ENCODE results near the gene SLIT3. TPM values are rescaled to one million over a fixed set of nuclear protein-coding genes. Genes with fewer than 3 reads are reported as not detected.

SLIT3 gene
- total and polyA plus RNA-seq, 9 of the 15 experiments (the other 6 are each of a cell fraction or from before 2014, with no cell fraction given): 0.01 to 0.04 TPM; not detected in 7

GRCh38 chr5:168820874-168821273, 480.1 kb downstream of the SLIT3 start:
- Histone ChIP-seq H3K36me3 (ENCODE audit: control insufficient read depth, insufficient read depth, low read length) (no peaks in the 10 kb centered on the region), H3K4me2 (ENCODE audit: insufficient read depth, low read length) (no peak overlapping the region), H3K27ac (ENCODE audit: extremely low read depth, low read depth, low read length) (no peak overlapping the region), H3K9ac (ENCODE audit: insufficient read depth in 1 of 2, low read depth in 2 of 2, low read length in 2 of 2) (no peak overlapping the region), H3K4me3 (no peak overlapping the region), H3K27me3 (ENCODE audit: control insufficient read depth in 2 of 2, insufficient read depth in 2 of 2, low read length in 2 of 2) (peaks cover 23 to 50% of the 10 kb centered on the region in 2 experiments), H3K4me1 (replicated peaks in 1 of 2; ENCODE audit: control insufficient read depth in 2 of 2, insufficient read depth in 2 of 2, low read length in 2 of 2) (no peaks in the 10 kb centered on the region), H3K9me3 (replicated peaks; ENCODE audit: control insufficient read depth, insufficient read depth, low read depth, low read length) (no peaks in the 10 kb centered on the region), H3K9me1 (ENCODE audit: control insufficient read depth, insufficient read depth, low read length) (no peaks in the 10 kb centered on the region), H2AFZ (ENCODE audit: low read depth, low read length) (no peak overlapping the region), H3K79me2 (ENCODE audit: control insufficient read depth, insufficient read depth, low read length) (no peaks in the 10 kb centered on the region), H4K20me1 (replicated peaks; ENCODE audit: control insufficient read depth, insufficient read depth, low read length) (no peaks in the 10 kb centered on the region; the same call in 1 of the 2 replicates)
- DNase-seq (ENCODE audit: extremely low read depth in 1 of 4, low spot score in 3 of 4) (no peak), FAIRE-seq (no peak), ATAC-seq (no peak)
- in situ Hi-C loops (cut with MboI): no loop called here
- ChIA-PET POLR2A (no interaction called here), CTCF (ENCODE audit: low intra/inter-chr PET ratio) (no interaction called here)
- no peak for TF ChIP-seq RNF219 (CRISPR knock-in tag; IDR thresholded peaks at IDR 0.05)
- TF ChIP-seq EP300 (IDR thresholded peaks at IDR 0.05; ENCODE audit: low read length): no peak
- no peak for TF ChIP-seq SMARCC2 (IDR thresholded peaks at IDR 0.05; ENCODE audit: low read depth)
- no peak for TF ChIP-seq HIVEP1 (CRISPR knock-in tag; IDR thresholded peaks at IDR 0.05)
- TF ChIP-seq PTBP1 (IDR thresholded peaks at IDR 0.05; ENCODE audit: low read depth, low read length): no peak
- no peak for TF ChIP-seq RERE (CRISPR knock-in tag; IDR thresholded peaks at IDR 0.05; ENCODE audit: borderline replicate concordance)
- BruUV-seq (replicated peaks): no TSS peak
- 4% methylated on average over 5 of the region's 5 CpGs for WGBS (ENCODE audit: insufficient coverage, low coverage, missing lambda C conversion rate)
- intact Hi-C loops (cut with micrococcal nuclease): no loop called here
